ENCODE data around the gene RBFOX1.

Gene RBFOX1

GRCh38 chr16:7422036-7422888, 89.6 kb downstream of the RBFOX1 start:
- DNase-seq = no peak

DNA sequence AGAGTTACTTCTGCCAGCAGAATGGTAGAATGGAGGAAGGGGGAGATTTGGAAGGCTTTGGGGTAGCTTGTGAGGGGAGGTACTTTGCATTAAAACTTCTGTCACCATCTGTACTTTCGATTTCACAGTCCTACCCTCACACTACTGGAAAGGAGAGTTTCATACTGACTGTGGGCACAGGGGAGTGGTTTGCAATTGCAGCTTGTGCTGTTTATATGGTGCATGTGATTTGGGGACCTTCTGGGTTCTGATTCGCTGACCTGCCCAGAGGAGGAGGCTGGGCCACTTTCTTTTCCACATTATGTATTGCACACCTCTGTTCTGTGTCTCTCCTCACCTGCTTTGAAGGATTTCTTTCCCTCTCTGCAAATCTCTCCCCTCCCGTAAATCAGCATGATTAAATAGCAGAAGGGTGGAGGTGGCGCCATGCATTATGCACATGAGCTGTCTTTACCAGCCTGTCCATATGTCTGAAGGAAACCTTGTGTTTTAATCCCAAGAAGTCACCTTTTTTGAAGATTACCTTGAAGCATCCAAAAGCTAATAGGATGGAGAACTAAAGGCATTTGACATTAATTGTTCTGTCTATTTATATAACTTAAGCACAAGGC, 90.9 kb downstream of the RBFOX1 start:
- DNase-seq = no peak

GRCh38 chr16:7426161-7426560, 93.5 kb downstream of the RBFOX1 start:
- DNase-seq = no peak

DNA sequence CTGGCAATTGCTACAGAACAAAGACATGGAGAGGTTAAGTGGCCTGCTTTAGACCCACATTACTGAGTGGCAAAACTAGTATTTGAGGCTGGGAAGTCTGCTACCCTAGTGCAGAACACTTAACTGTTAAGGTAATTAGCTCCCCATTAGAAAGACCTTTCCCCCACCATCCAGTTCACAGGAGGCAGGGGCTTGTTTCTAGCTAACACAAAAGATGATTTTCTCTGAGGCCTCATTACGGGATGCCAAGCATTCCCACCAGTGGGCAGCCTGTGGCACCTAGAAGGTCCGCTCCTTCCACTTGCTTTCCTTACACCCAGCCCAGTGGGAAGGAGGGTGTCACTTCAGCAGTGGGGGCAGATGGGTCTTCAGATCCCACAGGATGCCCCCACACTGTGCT, 99.1 kb downstream of the RBFOX1 start:
- DNase-seq = no peak

- no peak for DNase-seq
Observed at GRCh38 chr16:7436306-7436705, 103.7 kb downstream of the RBFOX1 start.

DNA sequence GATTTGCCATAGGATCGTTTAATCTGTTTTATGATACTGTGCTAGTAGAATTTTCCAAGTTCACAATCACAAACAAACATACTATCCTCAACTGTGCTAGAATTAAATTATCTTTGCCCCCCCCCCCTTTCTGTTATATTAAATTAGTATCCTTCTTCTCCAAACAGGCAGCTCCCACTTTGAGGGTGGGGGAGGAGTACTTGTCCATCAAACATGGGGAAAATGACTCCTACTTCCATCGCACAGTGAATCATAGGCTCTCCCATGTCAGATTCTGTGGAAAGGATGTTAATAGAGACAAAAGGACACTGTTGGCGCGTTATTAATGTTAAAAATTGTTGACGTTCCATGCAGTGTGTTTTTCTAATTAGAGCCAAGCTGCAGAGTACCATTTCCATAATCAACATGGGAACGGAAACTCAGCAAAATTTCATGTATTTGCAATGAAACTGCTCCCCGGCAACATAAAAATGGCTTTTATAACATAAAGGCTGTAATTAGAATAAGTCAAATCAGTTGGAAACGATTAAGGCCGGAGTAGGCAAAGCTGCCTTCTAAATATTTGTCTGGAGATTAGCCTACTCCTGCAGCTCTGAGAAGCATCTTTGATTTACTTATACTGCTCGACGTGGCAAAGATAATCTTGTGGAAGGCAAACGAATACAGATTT, 104.6 kb downstream of the RBFOX1 start:
- DNase-seq = no peak

GRCh38 chr16:7437843-7438242, 105.2 kb downstream of the RBFOX1 start:
- DNase-seq = no peak

DNA sequence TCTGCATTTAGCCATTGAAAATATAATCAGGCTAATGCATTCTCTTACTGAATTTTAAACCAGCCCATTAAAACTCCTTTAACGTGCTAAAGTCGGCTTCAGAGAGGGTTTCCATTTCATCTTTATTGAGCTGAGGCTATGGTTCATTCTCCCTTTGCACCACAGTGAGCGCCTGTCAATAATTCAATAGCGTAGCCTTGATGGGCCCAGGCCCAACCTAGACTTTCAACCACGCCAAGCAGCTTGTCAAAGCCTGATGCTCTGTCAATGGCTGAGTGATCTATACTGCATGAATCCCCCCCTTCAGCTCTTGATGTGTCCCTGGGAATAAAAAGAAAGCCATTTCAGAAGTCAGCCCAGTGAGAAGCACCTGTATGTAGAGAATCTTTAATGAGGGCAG, 106.0 kb downstream of the RBFOX1 start:
- DNase-seq = no peak

DNA sequence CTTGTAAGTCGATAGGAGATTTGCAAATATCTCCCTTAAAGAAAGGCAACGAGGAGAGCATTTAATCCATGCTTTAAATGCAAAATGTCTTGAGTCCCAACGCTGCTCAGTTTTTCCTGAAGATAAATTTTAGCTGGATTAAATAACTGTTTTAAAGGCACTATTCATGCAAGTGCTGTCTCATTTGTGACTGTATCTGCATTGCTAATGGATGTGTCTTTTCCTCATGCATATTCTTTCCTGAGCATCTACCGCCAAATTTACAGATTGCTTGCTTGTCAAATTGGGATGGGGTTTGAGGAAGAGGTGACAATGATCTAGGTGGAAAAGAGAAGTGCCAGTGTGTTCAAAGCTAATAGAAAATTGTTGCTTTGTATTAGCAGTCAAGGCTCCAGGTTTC, 106.9 kb downstream of the RBFOX1 start:
- DNase-seq = no peak

- DNase-seq = no peak
Observed at GRCh38 chr16:7440886-7441400, 108.3 kb downstream of the RBFOX1 start.

DNA sequence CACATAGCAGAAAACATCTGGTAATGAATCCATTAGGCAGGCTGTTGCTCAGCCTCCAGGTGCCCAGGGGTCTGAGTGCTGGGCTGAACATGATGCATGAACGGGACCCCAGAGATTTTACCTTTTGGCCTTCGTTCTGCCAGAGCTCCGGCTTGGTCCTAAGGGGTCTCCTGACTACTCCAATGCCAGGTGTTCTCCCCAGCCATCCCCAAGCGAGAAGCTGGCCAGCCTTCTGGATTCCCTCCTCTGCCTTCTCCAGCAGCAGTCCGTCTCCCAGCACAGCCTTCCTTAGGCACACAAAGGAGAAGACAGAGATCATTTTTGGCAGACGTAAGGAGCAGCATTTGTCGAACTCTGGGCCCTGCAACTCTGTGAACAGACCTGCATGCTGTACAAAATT, 109.4 kb downstream of the RBFOX1 start:
- no peak for DNase-seq

GRCh38 chr16:7443142-7443541, 110.5 kb downstream of the RBFOX1 start:
- no peak for DNase-seq

DNA sequence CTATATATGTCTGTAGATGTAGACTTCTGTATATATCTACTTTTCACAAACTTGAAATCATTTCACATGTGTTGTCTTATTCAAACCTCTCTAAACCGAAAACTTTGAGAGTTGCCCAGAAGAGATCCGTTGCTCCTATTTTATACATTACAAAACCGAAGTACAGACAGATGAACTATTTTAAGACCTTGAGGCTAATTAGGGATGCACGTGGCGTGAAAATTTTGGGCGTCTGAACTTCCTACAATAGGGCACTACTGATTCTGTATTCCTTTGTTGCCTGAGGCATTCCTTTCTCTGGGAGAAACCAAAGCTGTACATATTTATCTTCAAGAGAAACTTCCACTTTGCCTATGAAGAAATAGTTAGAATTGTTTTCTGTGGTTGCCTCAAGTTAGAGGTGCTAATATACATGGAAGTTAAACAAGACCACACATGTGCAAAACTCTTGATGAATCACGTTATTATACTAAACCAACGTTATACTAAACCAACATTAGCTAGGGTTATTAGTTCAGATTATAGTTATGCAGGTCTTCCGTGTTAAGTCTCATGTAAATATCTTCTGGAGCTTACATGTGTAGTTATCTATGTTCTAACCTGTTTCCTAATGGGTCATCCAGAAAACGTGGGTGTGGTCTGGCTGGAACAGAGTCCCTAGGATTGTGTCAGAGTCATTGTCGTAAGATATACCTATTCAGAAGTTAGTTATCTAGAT, 111.2 kb downstream of the RBFOX1 start:
- no peak for DNase-seq

DNA sequence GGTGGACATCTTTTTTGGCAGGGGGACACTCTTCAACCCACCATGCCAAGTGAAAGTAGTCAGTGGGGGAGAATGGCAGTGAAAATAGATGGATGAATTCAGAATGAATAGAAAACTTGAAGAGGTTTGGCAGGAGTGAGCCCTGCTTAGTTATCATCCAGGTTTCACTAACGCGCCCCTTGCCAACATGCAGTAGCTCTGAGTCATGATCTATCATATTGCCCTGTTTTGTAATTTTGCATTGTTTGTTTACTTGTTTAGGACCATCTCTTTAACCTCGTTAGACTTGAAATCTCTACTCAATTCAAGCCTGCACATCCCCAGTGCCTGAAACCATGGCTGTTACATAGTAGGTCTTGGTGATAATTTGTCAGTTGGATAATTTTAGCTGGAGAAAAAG, 116.7 kb downstream of the RBFOX1 start:
- DNase-seq = no peak

DNA sequence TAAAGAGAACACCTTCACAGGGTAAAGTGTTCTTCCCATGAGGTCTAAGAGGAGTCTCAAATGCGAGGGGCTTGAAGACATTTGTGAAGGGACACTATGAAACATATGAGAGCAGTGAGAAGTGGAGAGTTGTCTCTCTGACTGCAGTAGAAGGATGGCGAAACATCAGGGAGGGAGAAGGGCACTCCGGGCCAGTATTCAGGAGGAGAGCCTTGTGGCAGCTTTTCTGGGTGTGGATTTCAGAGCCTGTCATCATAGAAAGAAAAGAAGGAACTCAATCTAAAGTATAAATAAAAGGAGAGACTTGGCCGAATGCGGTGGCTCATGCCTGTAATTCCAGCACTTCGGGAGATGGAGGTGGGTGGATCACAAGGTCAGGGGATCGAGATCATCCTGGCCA, 117.2 kb downstream of the RBFOX1 start:
- DNase-seq = no peak

GRCh38 chr16:7450440-7450839, 117.8 kb downstream of the RBFOX1 start:
- DNase-seq = no peak

GRCh38 chr16:7452090-7452489, 119.4 kb downstream of the RBFOX1 start:
- DNase-seq = no peak

DNA sequence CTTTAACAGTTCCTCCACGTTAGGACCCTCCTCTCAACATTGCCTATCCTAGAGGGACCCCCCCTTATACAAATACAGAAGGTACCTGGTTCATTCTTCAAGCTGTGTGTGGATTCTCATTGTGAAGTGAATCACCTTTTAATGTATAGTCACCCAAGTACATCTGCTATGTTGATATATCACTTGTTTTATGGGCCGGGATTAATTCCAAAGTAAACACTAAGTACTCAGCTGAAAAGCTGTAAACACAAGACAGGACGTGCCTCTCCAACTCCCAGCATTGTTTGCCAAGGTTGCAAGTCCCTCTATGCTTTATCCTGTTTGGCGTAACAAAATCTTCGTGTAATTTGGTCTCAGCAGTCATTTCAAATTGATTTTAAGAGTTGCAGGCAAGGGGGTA, 123.6 kb downstream of the RBFOX1 start:
- peak; percentile 94 for DNase-seq

DNA sequence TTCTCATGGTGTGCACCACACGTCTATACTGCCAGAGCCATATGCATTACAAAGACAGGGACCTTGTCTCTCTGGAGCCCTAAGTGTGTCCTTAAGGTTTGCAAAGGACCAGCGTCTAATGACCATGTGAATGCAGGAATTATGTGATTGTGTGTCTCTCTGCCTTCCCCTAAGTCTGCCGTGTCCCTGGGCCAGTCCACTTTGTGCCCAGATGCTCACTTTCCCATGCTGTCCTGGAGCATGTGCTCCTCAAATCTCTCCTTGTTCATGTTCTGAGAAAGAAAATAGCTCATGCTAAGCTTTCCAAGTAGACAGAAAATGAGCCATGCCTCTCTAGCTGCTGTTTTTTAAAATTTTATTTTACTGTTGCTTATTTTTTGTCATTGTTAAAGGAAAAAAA, 125.5 kb downstream of the RBFOX1 start:
- no peak for DNase-seq

GRCh38 chr16:7470344-7470743, 137.7 kb downstream of the RBFOX1 start:
- no peak for DNase-seq

- no peak for DNase-seq
Observed at GRCh38 chr16:7471268-7471667, 138.6 kb downstream of the RBFOX1 start.

- no peak for DNase-seq
Observed at GRCh38 chr16:7482032-7482431, 149.4 kb downstream of the RBFOX1 start.

GRCh38 chr16:7482596-7483290, 150.1 kb downstream of the RBFOX1 start:
- no peak for DNase-seq

Data from NCI-H748 treated with DMSO at 0.1 percent for 48 hours (cell line).